Erythroblast (primary cell): Measurements from ENCODE around the gene CFAP20.

ENCODE experiments used
- GATA1 ChIP-seq: IDR thresholded peaks from 2 replicates; pipeline ENCODE4 v1.6.1; 2011; ENCODE audit warnings: low read depth, mild to moderate bottlenecking, control low read depth, low read length, moderate library complexity
- POLR2A ChIP-seq: IDR thresholded peaks from 2 replicates; pipeline ENCODE4 v1.6.1; 2011; ENCODE audit warnings: mild to moderate bottlenecking, low read length

GRCh38 chr16:58085171-58085570, 44.0 kb downstream of the CFAP20 start:
- no peak for TF ChIP-seq POLR2A
- TF ChIP-seq GATA1: no peak
